NK-92 (cell line): ENCODE results near the gene ERVFRD-1.
"Not testable (repeated sequence)": the region's sequence is repeated elsewhere in the genome, so short reads cannot be mapped to it uniquely, and the experiment has no call there.

ENCODE experiments used
- DNase-seq: peaks from one replicate; lab custom pipeline; 2025; ENCODE audit not compliant: unreplicated experiment; lab: John Stamatoyannopoulos, UW

The ERVFRD-1 gene

DNA sequence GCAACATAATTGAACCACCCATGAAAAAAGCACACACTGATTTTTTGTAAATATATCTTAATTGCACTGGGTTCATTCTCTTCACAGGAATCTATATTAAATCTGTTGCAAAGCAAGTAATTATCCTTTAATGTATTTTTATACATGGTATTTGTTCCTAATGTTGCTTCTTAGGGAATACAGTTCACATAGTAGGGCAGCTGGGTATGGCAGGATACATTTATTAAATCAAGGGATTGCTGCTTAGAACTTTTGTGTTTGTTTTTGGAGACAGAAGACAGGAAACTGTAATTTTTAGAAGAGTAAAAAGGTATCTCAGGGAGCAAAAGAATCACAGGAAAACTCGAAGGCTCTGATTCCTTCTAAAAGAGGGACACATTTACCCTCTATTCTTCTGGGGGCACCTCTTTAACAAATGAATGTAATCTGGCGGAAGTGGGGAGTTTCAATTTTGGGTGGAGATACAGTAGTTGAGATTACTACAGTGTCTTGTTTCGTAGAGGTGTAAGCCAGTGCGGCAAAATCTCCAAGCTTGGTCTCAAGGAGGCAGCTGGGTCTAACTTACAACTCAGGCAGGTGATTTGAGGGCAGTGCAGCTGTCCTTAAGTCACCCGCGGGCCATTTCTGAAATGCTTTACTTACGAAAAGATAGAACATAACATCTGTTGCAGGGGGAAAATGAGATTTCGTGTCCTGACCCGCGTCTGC is 18.7 kb downstream of the ERVFRD-1 start:
- no peak for DNase-seq

DNA sequence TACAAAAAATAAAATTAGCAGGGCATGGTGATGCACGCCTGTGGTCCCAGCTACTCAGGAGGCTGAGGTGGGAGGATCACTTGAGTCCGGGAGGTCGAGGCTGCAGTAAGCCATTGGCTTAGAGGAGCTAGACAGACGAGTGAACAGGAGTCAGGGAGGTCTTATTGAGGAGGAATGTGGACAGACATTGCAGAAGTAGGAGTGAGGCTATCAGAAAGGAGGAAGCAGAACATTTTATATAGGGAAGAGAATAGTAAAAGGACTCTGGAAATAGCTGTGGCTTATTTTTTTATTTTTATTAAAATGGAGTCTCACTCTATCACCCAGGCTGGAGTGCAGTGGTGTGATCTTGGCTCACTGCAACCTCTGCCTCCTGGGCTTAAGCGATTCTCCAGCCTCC is 20.4 kb downstream of the ERVFRD-1 start:
- DNase-seq: not testable (repeated sequence)

DNA sequence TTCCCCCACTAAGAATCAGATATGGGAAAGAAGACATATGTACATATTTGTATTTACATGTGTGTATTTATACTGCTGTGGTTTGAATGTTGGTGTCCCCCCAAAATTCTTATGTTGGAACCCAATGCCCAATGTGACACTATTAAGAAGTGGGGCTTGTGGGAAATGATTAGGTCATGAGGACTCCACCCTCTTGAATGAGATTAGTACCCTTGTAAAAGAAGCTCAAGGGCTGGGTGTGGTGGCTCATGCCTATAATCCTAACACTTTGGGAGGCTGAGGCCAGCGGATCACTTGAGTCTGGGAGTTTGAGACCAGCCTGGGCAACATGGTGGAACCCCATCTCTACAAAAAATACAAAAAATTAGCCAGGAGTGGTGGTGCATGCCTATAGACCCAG is 21.8 kb downstream of the ERVFRD-1 start:
- no peak for DNase-seq

DNA sequence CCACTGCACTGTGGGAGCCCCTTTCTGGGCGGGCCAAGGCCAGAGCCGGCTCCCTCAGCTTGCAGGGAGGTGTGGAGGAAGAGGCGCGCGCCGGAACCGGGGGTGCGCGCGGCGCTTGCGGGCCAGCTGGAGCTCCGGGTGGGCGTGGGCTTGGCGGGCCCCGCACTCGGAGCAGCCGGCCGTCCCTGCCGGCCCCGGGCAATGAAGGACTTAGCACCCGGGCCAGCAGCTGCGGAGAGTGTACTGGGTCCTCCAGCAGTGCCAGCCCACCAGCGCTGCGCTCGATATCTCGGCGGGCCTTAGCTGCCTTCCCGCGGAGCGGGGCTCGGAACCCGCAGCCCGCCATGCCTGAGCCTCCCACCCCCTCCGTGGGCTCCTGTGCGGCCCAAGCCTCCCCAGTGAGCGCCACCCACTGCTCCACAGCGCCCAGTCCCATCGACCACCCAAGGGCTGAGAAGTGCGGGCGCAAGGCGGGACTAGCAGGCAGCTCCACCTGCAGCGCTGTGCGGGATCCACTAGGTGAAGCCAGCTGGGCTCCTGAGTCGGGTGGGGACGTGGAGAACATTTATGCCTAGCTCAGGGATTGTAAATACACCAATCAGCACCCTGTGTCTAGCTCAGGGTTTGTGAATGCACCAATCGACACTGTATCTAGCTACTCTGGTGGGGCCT is 24.2 kb downstream of the ERVFRD-1 start:
- DNase-seq: not testable (repeated sequence)

DNA sequence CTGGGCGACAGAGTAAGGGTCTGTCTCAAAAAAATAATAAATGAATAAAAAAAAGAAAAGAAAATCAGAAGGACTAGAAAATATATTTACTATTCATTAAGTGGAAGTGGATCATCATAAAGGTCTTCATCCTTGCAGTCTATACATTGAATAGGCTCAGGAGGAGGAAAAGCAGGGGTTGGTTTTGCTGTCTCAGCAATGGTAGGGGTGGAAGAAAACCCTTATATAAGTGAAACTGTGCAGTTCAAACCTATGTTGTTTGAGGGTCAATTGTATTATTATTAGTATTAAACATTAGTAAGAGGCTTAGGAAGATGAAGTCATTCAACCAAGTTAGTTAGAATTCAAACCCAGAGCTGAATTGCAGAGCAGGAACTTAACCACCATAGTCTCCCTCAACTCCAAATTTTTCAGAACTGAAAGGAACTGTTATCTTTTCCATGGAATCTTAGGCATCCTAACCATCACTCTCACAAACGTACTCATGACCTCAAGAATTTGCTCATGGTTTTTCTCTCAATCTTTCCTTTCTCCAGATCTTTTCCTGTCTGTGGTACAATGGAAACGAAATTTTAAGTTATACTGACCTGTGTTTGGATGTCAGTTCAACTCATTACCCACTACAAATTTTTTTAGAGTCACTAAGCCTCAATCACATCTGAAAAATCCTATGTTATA is 25.6 kb downstream of the ERVFRD-1 start:
- no peak for DNase-seq

DNA sequence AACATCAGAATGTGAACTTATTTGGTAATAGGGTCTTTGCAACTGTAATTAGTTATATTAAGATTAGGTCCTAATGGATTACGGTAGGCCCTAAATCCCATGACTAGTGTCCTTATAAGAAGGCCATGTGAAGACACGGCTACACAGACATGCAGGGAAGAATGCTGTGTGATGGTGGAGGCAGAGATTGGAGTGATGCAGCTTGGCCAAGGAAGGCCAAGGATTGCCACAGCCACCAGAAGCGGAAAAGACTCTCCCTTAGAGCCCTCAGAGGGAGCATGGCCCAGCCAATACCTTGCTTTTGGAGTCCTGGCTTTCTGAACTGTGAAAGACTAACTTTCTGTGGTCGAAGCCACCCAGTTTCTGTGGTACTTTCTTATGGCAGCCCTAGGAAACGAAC is 27.6 kb downstream of the ERVFRD-1 start:
- no peak for DNase-seq

DNA sequence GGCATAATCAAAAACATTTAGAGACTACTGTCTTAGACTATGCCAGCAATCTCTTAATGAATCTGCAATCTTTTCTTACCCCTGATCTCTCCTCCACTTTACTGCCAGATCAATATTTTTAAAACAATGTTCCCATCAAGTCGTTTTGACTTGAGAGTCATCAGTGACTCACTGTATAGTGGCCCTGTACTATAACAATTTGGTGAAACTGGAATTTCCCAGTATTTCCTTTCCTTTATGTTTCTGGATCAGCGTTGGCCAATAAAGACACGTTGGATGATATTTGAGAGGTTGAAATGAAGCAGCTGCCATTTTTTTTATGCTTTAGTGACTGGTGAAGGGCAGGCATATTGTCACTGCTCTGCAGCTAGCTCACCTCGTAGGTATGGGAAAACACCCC is 28.0 kb downstream of the ERVFRD-1 start:
- DNase-seq: no peak

DNA sequence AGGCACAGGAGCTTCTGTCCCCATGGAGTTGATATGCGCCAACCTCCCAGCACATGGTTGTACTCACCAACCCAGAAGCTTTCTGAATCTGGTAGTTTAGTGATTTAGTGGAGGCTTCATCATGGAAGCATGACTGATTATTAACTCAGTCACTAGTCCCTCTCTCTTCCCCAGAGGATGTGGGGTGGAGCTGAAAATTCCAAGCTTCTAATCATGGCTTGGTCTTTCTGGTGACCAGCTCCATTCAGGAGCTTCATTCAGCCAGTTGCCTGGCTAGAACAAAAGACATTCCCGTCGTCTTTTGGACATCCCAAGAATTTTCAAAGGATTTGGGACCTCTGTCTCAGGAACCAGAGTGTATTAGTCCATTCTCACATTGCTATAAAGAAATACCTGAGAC is 31.2 kb downstream of the ERVFRD-1 start:
- DNase-seq: no peak

DNA sequence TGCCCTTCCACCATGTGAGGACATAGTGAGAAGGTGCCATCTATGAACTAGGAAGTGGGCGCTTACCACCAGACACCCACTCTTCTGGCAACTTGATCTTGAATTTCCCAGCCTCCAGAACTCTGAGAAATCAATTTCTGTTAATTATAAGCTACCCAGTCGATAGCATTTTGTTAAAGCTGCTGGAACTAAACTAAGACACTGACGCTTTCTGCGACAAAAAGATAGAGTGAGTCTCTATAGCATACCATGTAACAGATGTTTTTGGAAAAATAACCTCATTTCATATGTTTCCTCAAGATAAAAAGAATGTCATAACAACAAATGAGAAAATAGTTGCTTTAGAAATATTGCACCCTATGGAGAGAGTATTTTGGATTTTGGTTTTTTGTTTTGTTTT is 33.3 kb downstream of the ERVFRD-1 start:
- no peak for DNase-seq

DNA sequence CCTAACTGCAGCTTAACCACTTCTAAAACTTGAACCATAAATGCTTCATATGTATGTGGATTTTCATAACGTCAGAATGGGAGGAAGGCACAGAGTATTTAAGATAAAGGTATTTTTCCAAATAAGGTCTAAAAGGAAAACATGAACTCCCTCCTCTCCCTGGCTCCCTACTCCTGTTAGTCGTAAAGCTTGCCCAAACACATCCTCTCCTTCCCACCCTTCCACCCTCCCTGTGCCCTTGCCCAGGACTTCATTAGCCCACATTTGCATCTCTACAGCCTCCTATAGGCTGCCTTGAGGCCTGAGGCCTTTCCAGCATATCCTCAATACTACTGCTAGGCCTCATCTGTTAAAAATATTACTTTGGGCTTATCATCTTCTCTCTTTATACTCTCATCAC is 35.0 kb downstream of the ERVFRD-1 start:
- DNase-seq: no peak

DNA sequence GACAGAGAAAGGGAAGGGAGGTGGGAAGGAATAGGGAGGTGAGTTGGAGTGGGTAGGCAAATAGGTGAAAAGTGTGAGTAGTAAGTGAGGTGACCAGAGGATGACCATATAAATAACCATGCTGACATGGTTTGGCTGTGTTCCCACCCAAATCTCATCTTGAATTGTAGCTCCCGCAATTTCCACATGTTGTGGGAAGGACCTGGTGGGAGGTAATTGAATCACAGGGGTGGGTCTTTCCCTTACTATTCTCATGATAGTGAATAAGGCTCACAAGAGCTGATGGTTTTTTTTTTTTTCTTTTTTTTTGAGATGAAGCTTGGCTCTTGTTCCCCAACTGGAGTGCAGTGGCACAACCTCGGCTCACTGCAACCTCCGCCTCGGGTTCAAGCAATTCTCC is 39.4 kb downstream of the ERVFRD-1 start:
- DNase-seq: no peak

DNA sequence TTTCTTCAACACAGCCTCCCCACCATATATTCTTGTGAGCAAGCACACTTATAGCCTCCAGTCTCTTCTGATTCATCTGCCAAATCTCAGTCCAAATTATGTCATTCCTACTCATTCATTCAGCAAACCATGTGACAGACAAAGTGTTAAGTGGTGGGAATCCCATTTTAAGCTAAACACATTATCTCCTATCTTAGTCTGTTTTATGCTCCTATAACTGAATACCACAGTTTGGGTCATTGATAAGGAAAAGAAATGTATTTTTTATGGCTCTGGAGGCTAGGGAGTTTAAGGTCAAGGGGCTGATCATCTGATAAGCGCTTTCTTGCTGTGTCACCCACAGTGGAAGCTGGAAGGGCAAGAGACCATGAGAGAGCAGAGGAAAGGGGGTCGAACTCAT is 41.8 kb downstream of the ERVFRD-1 start:
- DNase-seq: no peak

DNA sequence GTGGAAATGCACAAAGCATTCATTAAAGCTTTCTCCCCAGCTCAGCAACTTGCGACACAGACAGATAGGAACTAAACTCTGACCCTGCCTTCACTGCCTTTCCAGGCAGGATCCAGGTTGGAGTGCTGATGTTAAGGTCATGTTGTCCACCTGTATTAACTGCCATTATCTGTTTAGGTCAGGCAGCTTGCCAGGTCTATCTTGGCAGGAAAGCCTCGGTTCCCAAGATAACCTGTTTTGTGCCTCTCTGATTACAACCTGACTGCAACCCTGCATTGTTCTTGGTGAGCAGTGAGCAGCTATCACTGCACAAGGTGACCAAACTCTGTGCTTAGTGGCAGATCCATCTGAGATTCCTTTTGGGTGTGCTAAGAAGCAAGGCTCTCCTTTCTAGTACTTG is 44.2 kb downstream of the ERVFRD-1 start:
- no peak for DNase-seq

DNA sequence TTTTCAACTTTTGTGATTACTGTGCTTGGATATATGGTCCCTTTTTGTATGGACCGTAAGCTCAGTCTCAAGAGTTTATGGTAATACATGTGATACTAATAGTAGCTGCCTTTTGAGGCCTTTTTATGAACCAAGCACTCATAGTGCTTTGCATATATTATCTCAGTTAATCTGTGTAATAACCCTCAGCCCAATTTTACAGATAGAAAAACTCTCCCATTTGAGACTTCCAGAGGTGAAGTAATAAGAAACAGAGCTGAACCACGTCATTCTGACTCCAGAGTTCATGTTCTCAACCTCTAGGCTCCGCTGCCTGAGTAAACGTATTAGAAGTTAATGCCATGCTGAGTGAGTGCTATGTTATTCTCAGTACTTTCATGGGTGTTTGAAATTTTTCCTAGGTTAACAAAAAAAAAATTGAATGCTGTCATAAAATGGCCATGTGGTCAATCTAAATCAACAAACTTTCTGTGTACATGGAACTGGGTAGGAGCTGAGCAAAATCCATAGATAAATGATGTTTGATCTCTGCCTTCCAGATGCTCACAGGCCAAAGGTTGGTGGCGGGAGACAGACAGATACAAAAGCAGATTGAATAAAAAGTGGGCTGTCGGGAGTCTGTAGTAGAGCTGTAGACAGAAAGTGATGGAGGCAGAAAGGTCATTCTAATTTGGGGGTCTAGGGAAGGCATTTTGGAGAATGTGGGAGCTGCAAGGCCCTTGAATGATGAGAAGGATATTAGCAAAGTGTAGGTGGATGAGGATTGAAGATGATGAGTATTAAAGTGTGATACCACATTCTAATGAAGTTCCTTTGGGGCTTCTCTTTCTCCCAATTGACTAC is 44.8 kb downstream of the ERVFRD-1 start:
- DNase-seq: no peak

DNA sequence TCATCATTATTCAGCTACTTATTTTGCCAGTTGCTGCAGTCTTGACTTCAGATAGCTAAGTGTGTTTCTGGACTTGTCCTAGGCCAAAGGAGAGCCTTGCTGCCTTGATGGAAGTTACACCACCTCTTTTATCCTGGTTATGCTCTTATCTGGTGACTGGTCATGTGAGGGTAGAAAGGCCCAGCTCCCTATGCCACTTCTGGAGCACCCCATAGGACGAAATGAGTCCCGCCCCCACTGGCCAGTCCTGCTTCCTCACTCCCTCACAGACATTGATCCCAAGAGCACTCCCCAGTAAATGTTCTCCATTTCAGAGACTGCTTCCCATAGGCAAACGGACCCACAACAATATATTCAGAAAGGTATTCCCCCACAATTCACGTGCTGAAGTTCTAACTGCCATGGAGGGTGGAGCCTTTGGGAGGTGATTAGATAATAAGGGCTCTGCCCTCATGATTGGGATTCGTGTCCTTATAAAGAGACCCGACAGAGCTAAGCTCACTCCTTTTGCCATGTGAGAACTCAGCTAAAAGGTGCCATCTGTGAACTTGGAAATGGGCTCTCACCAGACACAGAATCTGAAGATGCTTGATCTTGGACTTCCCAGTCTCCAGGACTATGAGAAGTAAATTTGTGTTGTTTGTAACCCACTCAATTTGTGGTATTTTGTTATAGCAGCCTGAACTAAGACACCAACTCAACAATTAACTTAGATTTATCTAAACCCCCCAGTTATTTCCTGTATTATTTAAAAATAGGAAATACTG is 45.9 kb downstream of the ERVFRD-1 start:
- no peak for DNase-seq

DNA sequence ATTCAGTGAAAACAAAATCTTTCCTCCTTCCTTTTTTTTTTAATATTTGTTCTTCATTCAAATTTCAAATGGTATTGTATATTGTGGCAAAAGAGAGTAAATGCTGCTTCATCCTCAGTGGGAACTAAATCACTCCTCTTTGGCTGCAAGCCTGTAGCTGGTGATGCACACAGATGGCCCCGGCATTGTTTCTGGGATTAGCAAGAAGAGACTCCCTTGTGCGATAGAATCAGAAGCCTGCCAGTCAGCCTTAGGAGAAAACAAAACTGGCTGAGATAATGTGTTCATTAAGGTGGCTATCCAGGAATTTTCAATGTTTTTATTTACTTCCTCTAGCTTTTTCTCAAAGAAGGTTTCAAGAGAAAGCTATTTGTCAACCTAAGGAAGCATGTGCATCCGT is 46.7 kb downstream of the ERVFRD-1 start:
- DNase-seq: no peak

DNA sequence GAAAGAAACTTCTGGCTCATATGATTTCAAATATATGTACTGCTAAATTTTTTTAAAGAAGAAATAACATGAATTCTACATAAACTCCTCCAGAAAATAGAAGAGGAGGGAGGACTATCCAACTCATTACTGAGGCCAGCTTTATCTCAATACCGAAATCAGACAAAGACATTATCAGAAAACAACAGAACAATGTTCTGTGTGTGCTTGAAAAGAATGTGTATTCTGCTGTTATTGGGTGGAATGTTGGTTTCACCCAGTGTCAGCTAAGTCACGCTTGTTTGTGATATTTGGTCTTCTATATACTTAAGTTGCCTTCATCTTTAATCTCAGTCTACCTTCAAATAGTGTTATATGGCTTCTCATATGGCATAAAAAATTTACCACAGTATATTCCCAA is 48.8 kb downstream of the ERVFRD-1 start:
- DNase-seq: no peak

DNA sequence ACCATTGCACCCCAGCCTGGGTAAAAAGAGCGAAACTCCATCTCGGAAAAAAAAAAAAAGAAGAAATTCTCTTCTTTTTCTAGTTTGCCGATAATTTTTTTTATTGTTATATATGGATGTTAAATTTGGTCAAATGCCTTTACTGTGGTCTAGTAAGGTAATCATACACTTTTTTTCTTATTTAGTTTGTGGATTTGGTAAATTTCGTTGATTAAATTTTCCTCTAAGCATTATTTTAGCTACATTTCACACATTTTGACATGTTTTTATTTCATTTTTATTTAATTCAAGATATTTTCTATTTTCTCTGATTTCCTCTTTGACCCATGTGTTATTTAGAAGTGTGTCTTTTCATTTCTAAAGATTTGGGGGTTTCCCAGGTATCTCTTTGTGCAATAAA is 49.4 kb downstream of the ERVFRD-1 start:
- DNase-seq: no peak

DNA sequence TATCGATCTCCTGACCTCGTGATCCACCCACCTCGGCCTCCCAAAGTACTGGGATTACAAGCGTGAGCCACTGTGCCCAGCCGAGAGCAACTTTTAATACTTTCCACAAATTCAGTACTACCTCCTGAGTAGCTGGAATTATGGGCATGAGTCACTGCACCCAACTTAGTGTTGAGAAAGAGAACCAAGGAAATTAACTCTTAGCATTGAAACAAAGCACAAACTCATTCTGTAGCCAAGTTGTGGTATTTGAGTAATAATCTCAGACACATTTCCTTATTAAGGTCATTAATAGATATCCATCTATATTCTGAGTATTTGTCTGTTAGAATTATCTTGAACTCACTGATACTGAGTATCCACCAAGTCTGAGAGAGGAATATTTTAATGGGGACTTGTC is 53.1 kb downstream of the ERVFRD-1 start:
- DNase-seq: no peak

DNA sequence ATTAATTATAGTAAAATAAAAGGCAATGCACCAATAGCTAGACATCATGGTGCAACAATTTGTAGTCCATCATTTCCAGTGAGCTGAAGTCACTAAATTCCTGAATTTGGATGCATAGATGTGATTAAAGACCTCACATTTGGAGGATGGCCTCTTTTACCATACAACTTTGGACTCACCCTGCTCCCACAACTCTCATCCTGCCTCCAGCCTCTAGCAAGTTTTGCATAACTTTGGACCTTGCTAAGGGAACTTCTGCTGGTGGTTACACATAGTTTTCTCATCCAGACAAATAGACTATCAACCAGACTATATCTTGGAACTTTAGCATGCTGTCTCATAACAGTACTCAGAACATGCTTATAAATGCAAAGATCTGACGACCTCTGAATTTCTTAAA is 54.7 kb downstream of the ERVFRD-1 start:
- DNase-seq: no peak

DNA sequence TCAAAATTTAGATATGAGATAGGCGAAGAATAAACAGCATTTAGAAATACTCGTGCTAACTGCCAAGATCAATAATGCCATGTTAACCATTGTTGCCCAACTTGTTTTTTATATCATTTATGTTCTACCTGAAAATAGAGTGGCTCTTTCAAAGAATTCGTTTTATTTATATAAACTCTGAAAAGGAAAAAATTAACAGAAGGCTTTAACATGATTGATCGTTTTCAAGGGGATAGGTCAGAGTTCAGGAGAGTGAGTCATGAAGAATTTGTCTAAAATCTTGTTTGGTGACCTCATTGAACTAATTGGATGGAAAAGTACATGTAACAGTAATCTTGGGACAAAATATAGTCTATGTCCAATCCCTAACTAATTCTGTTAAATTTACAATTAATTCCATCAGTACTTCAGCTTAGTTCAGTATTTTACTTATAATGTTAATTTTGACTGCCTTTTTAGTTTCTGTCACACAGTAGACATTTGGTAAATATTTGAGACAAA is 56.3 kb downstream of the ERVFRD-1 start:
- no peak for DNase-seq
